Measurements from ENCODE around the gene CTNNA2.

- TF ChIP-seq CTCF (IDR thresholded peaks at IDR 0.05) (no peak), REST (IDR thresholded peaks at IDR 0.05; ENCODE audit: insufficient read depth in 1 of 2, low read depth in 2 of 2, low read length in 1 of 2) (no peak), TCF7L2 (IDR thresholded peaks at IDR 0.05; ENCODE audit: low read depth, low read length) (no peak)
Measured at GRCh38 chr2:79621755-79622154, 108.9 kb downstream of the CTNNA2 start.

Data from Panc1 (cell line).